K562 (cell line): ENCODE data around the gene BNC1. TPM values are rescaled to one million over a fixed set of nuclear protein-coding genes. Genes with fewer than 3 reads are reported as not detected.

Experiments
- ATAC-seq: fragments of 200-7000 bp; cut with Tn5 transposase; 3 replicates; pipeline ENCODE4 v1.9.1; 2020; ENCODE audit warnings: moderate library complexity
- BruUV-seq: library from RNA; stranded (reverse); fragments of 400-500 nt; replicated peaks from 2 replicates; lab custom pipeline; 2021; lab: Mats Ljungman, UMichigan
- CTCF ChIA-PET: fragments of 300-600 bp; formaldehyde crosslinking; extraction: SDS; loops from one replicate; lab custom pipeline; 2021; ENCODE audit warnings: low intra/inter-chr PET ratio; lab: Yijun Ruan, JAX
- POLR2A ChIA-PET: fragments of 300-600, 350-650 bp; sonication (Branson Sonifier 250); formaldehyde crosslinking; extraction: SDS; loops from one replicate; lab custom pipeline; 2021; ENCODE audit warnings: antibody characterized with exemption, inconsistent platforms; lab: Yijun Ruan, JAX
- DNase-seq, 4 experiments: peaks; one replicate each; pipeline versions ENCODE4 v3.0.0 to v3.0.0-alpha.2; 2011 to 2018; ENCODE audit warnings: low spot score in 3 of 4, mixed read lengths in 3 of 4; ENCODE audit errors: extremely low read depth in 1 of 4
- FAIRE-seq: peaks from 2 replicates; lab custom pipeline; 2011; peaks lifted over from hg19 to GRCh38; lab: Jason Lieb, UNC
- H2AFZ ChIP-seq: 2 replicates; pipeline ENCODE4 v1.6.0; 2011; ENCODE audit warnings: low read depth, low read length, control low read depth, inconsistent platforms
- H3K27ac ChIP-seq: fragments of 200-600 bp; 3 replicates; pipeline ENCODE4 v1.8.0; 2011; ENCODE audit warnings: low read depth, mild to moderate bottlenecking, control low read depth, inconsistent platforms, low read length, moderate library complexity, mixed read lengths; ENCODE audit errors: extremely low read depth
- H3K27me3 ChIP-seq, 2 experiments: fragments of 300-600 bp in 1 of 2; 2 replicates in 1 of 2; 3 replicates in 1 of 2; pipeline versions ENCODE4 v1.6.0 to v1.8.0; 2011; ENCODE audit warnings: inconsistent platforms in 2 of 2, low read length in 2 of 2, mild to moderate bottlenecking in 1 of 2, mixed read lengths in 1 of 2, moderate library complexity in 1 of 2; ENCODE audit not compliant: control insufficient read depth in 2 of 2, insufficient read depth in 2 of 2
- H3K36me3 ChIP-seq: fragments of 300-600 bp; 3 replicates; pipeline ENCODE4 v1.8.0; 2011; ENCODE audit warnings: mild to moderate bottlenecking, low read length, inconsistent platforms; ENCODE audit not compliant: control insufficient read depth, insufficient read depth
- H3K4me1 ChIP-seq, 2 experiments: fragments of 200-600 bp in 1 of 2; replicated peaks in 1 of 2; 2 replicates in 1 of 2; 3 replicates in 1 of 2; pipeline versions ENCODE4 v1.5.1 to v1.8.0; 2011; ENCODE audit warnings: inconsistent platforms in 2 of 2, low read length in 2 of 2, mild to moderate bottlenecking in 1 of 2, mixed read lengths in 1 of 2, moderate library complexity in 1 of 2; ENCODE audit not compliant: control insufficient read depth in 2 of 2, insufficient read depth in 2 of 2
- H3K4me2 ChIP-seq: 2 replicates; pipeline ENCODE4 v1.6.1; 2011; ENCODE audit warnings: low read length, control low read depth, inconsistent platforms, mixed read lengths; ENCODE audit not compliant: insufficient read depth
- H3K4me3 ChIP-seq: fragments of 200-600 bp; sonication (generic), shearing (Covaris generic); 2 replicates; pipeline ENCODE4 v1.5.1; 2016; ENCODE audit warnings: control low read depth, inconsistent platforms
- H3K79me2 ChIP-seq: fragments of 200-600 bp; 3 replicates; pipeline ENCODE4 v1.8.0; 2011; ENCODE audit warnings: low read length, inconsistent platforms; ENCODE audit not compliant: control insufficient read depth, insufficient read depth
- H3K9ac ChIP-seq, 2 experiments: 2 replicates each; pipeline versions ENCODE4 v1.6.0 to v1.6.1; 2011; ENCODE audit warnings: low read depth in 2 of 2, low read length in 2 of 2, control low read depth in 1 of 2, inconsistent platforms in 1 of 2, mild to moderate bottlenecking in 1 of 2, mixed read lengths in 1 of 2; ENCODE audit not compliant: insufficient read depth in 1 of 2
- H3K9me1 ChIP-seq: one replicate; pipeline ENCODE4 v1.6.0; 2011; ENCODE audit warnings: inconsistent platforms, mild to moderate bottlenecking, low read length, moderate library complexity; ENCODE audit not compliant: control insufficient read depth, insufficient read depth
- H3K9me3 ChIP-seq: replicated peaks from 2 replicates; pipeline ENCODE4 v1.5.1; 2011; ENCODE audit warnings: low read depth, low read length, inconsistent platforms; ENCODE audit not compliant: control insufficient read depth, insufficient read depth
- H4K20me1 ChIP-seq: replicated peaks from 2 replicates; pipeline ENCODE4 v1.6.1; 2011; ENCODE audit warnings: low read length, inconsistent platforms, mixed read lengths; ENCODE audit not compliant: control insufficient read depth, insufficient read depth
- ARID2 ChIP-seq: fragments of 450-650 bp; IDR thresholded peaks from 2 replicates; pipeline ENCODE4 v1.6.1; 2017; ENCODE audit warnings: antibody characterized with exemption, mild to moderate bottlenecking
- CBFB ChIP-seq: sonication (generic); formaldehyde crosslinking; IDR thresholded peaks from 2 replicates; pipeline ENCODE4 v1.4.0; 2020; ENCODE audit warnings: mild to moderate bottlenecking, missing genetic modification reagents
- CBX3 ChIP-seq, 2 experiments: IDR thresholded peaks; 1 replicate in 1 of 2; 2 replicates in 1 of 2; pipeline ENCODE4 v1.6.1; 2012; ENCODE audit warnings: inconsistent platforms in 2 of 2, low read length in 2 of 2, borderline replicate concordance in 1 of 2, control low read depth in 1 of 2
- ETV1 ChIP-seq: fragments of 450-650 bp; conservative IDR thresholded peaks from 2 replicates; pipeline ENCODE4 v1.6.1; 2016; ENCODE audit warnings: missing genetic modification characterization, control low read depth, low read depth, missing compliant biosample characterization
- HMBOX1 ChIP-seq: sonication (generic); IDR thresholded peaks from 2 replicates; pipeline ENCODE4 v1.6.1; 2016
- KLF16 ChIP-seq: IDR thresholded peaks from 2 replicates; pipeline ENCODE4 v1.6.1; 2016; ENCODE audit warnings: antibody characterized with exemption
- PURB ChIP-seq: sonication (generic); formaldehyde crosslinking; IDR thresholded peaks from 2 replicates; pipeline ENCODE4 v1.9.0; 2021; ENCODE audit warnings: low read depth, mild to moderate bottlenecking, missing genetic modification reagents
- RBFOX2 ChIP-seq: fragments of 200-400 bp; formaldehyde crosslinking; IDR thresholded peaks from 2 replicates; pipeline ENCODE4 v1.6.1; 2017; ENCODE audit warnings: low read depth, mild to moderate bottlenecking, low read length, moderate library complexity
- RUNX1 ChIP-seq: sonication (generic); IDR thresholded peaks from 2 replicates; pipeline ENCODE4 v1.6.1; 2016; ENCODE audit warnings: antibody characterized with exemption, low read depth
- SAP30 ChIP-seq: fragments of 200-600 bp; sonication (generic); IDR thresholded peaks from 2 replicates; pipeline ENCODE4 v1.6.1; 2012; ENCODE audit warnings: borderline replicate concordance, low read depth, mild to moderate bottlenecking, moderate library complexity, low read length, control low read depth, inconsistent platforms; ENCODE audit not compliant: insufficient read depth, poor library complexity, severe bottlenecking
- SNIP1 ChIP-seq: fragments of 450-650 bp; IDR thresholded peaks from 2 replicates; pipeline ENCODE4 v1.7.1; 2017; ENCODE audit warnings: low read depth, mild to moderate bottlenecking
- THAP12 ChIP-seq: fragments of 250-450 bp; sonication (Bioruptor Pico); IDR thresholded peaks from 2 replicates; pipeline ENCODE4 v1.9.0; 2021; ENCODE audit warnings: mild to moderate bottlenecking, inconsistent platforms
- ZNF263 ChIP-seq: sonication (generic); formaldehyde crosslinking; IDR thresholded peaks from 2 replicates; pipeline ENCODE4 v1.8.0; 2022; ENCODE audit warnings: mild to moderate bottlenecking, missing genetic modification reagents, borderline replicate concordance
- ZNF280B ChIP-seq: fragments of 250-450 bp; sonication (Bioruptor Pico); IDR thresholded peaks from 2 replicates; pipeline ENCODE4 v1.5.1; 2021; ENCODE audit warnings: mild to moderate bottlenecking
- ZNF41 ChIP-seq: fragments of 250-450 bp; sonication (Bioruptor Pico); conservative IDR thresholded peaks from 2 replicates; pipeline ENCODE4 v1.4.0; 2020; ENCODE audit warnings: mild to moderate bottlenecking
- ZNF449 ChIP-seq: fragments of 250-450 bp; sonication (Bioruptor Pico); IDR thresholded peaks from 2 replicates; pipeline ENCODE4 v1.8.0; 2022; ENCODE audit warnings: moderate library complexity, mild to moderate bottlenecking, inconsistent platforms
- WGBS: fragments of 100-300 bp; shearing (Covaris generic); methylation state at CpG from one replicate; pipeline ENCODE4 v1.1.6; 2016; ENCODE audit warnings: low coverage, mixed read lengths; ENCODE audit not compliant: insufficient coverage; ENCODE audit errors: missing lambda C conversion rate; 5-methylcytosine and 5-hydroxymethylcytosine counted together
- in situ Hi-C: fragments of 300-500 bp; cut with MboI; formaldehyde crosslinking; loops from 4 replicates; pipeline ENCODE4 v1.15.0; 2018; ENCODE audit warnings: inconsistent platforms, mixed read lengths
- intact Hi-C: fragments of 100-400 bp; cut with micrococcal nuclease; formaldehyde crosslinking; loops from 2 replicates; pipeline ENCODE4 v1.14.2; 2022
- polyA plus RNA-seq, 8 experiments: library from polyadenylated mRNA; depleted of rRNA in 4 of 8; stranded (reverse) in 5 of 8; unstranded in 3 of 8; fragments of >200 nt; fragmentation: Nextera tagmentation in 2 of 8; fragmentation: Illumina TruSeq in 1 of 8; extraction: Ambion mirVana in 2 of 8; extraction: Trizol in 1 of 8; gene quantifications; 2 replicates each; pipeline versions ENCODE4 v1.2.1 to v1.2.3, GENCODE V29; 2011 to 2014; ENCODE audit warnings: inconsistent platforms in 1 of 8, missing spikeins in 1 of 8
- total RNA-seq, 7 experiments: library from RNA; depleted of rRNA in 6 of 7; stranded (reverse); fragments of >200 nt in 6 of 7; fragmentation: Illumina TruSeq in 2 of 7; extraction: Trizol in 2 of 7; gene quantifications; 2 replicates each; pipeline versions ENCODE4 v1.2.1 to v1.2.3, GENCODE V29; 2011 to 2021; ENCODE audit warnings: low replicate concordance in 1 of 7

Gene BNC1
- total and polyA plus RNA-seq, 9 of the 15 experiments (the other 6 are each of a cell fraction or from before 2014, with no cell fraction given) = not detected

GRCh38 chr15:83306561-83306960 lies 22.1 kb upstream of the BNC1 start:
- no peaks in the 10 kb centered on the region for H3K36me3 ChIP-seq
- TF ChIP-seq SNIP1 = no peak
- no peak for TF ChIP-seq CBX3 (IDR thresholded peaks at IDR 0.05; ENCODE audit: borderline replicate concordance in 1 of 2, low read length in 2 of 2)
- TF ChIP-seq KLF16 = no peak
- no peak for TF ChIP-seq RUNX1
- no peak for TF ChIP-seq ETV1
- TF ChIP-seq ARID2 = no peak
- TF ChIP-seq RBFOX2 = no peak
- no peak for TF ChIP-seq HMBOX1
- no peak for TF ChIP-seq ZNF449 (CRISPR knock-in tag)
- no peak for TF ChIP-seq THAP12 (CRISPR knock-in tag)
- no peak for TF ChIP-seq CBFB (CRISPR knock-in tag)
- TF ChIP-seq ZNF41 (CRISPR knock-in tag) = no peak
- no peak for TF ChIP-seq ZNF263 (CRISPR knock-in tag)
- no peak for TF ChIP-seq PURB (CRISPR knock-in tag)
- no peak for TF ChIP-seq ZNF280B (CRISPR knock-in tag)
- TF ChIP-seq SAP30 = no peak
- H3K4me1 ChIP-seq = no peaks in the 10 kb centered on the region
- H3K79me2 ChIP-seq = no peaks in the 10 kb centered on the region
- H4K20me1 ChIP-seq = no peaks in the 10 kb centered on the region
- FAIRE-seq (no peak), DNase-seq (no peak), ATAC-seq (no peak)
- in situ Hi-C loops = no loop called here
- ChIA-PET CTCF (no interaction called here), POLR2A (interaction anchor here (0.6 kb wide), 1 partner anchor 130 kb away, joined by 3 read pairs; no protein-coding TSS in a partner anchor)
- no peak overlapping the region for H2AFZ ChIP-seq
- H3K9me3 ChIP-seq = no peaks in the 10 kb centered on the region
- no peak overlapping the region for H3K9ac ChIP-seq
- H3K27ac ChIP-seq = no peak overlapping the region
- H3K9me1 ChIP-seq = no peaks in the 10 kb centered on the region
- no TSS peak for BruUV-seq
- intact Hi-C loops = no loop called here
- WGBS = 4% methylated on average over 3 of the region's 3 CpGs
- peaks cover 8 to 19% of the 10 kb centered on the region in 2 experiments; a peak in 4 of 5 replicates for H3K27me3 ChIP-seq
- H3K4me2 ChIP-seq = no peak overlapping the region
- H3K4me3 ChIP-seq = no peak overlapping the region
